Smooth muscle cell (in vitro differentiated cells): ENCODE measurements around the gene NTPCR. TPM values are rescaled to one million over a fixed set of nuclear protein-coding genes. Genes with fewer than 3 reads are reported as not detected.
A peak's percentile ranks its signal among the peaks of the same experiment; 100 is the strongest.

ENCODE experiments used
- DNase-seq: peaks from one replicate; lab custom pipeline; 2025; ENCODE audit not compliant: unreplicated experiment; lab: John Stamatoyannopoulos, UW
- H2AFZ ChIP-seq: fragments of 200-600 bp; sonication (generic); 2 replicates; pipeline ENCODE4 v1.6.0; 2016; ENCODE audit warnings: antibody characterized with exemption, low read depth, mild to moderate bottlenecking
- H3F3A ChIP-seq: fragments of 200-600 bp; sonication (generic); 2 replicates; pipeline ENCODE4 v1.6.0; 2017; ENCODE audit warnings: antibody characterized with exemption, low read depth
- H3K27ac ChIP-seq: fragments of 200-600 bp; sonication (generic); 2 replicates; pipeline ENCODE4 v1.5.1; 2016; ENCODE audit warnings: low read depth, mild to moderate bottlenecking
- H3K27me3 ChIP-seq: fragments of 200-600 bp; sonication (generic); 2 replicates; pipeline ENCODE4 v1.6.1; 2016; ENCODE audit warnings: low read depth, mild to moderate bottlenecking
- H3K36me3 ChIP-seq: fragments of 200-600 bp; sonication (generic); 2 replicates; pipeline ENCODE4 v1.5.1; 2016; ENCODE audit warnings: low read depth
- H3K4me1 ChIP-seq: fragments of 200-600 bp; sonication (generic); 2 replicates; pipeline ENCODE4 v1.5.1; 2016; ENCODE audit warnings: low read depth
- H3K4me2 ChIP-seq: fragments of 200-600 bp; sonication (generic); 2 replicates; pipeline ENCODE4 v1.6.0; 2016; ENCODE audit warnings: mild to moderate bottlenecking
- H3K4me3 ChIP-seq: fragments of 200-600 bp; sonication (generic); 2 replicates; pipeline ENCODE4 v1.5.1; 2016; ENCODE audit warnings: mild to moderate bottlenecking
- H3K79me2 ChIP-seq: fragments of 200-600 bp; sonication (generic); 2 replicates; pipeline ENCODE4 v1.6.0; 2016; ENCODE audit warnings: low read depth, mild to moderate bottlenecking
- H3K9ac ChIP-seq: fragments of 200-600 bp; sonication (generic); 2 replicates; pipeline ENCODE4 v1.6.0; 2016; ENCODE audit warnings: low read depth
- H3K9me3 ChIP-seq: fragments of 200-600 bp; sonication (generic); replicated peaks from 2 replicates; pipeline ENCODE4 v1.5.1; 2016; ENCODE audit warnings: low read depth
- H4K20me1 ChIP-seq: fragments of 200-600 bp; sonication (generic); 2 replicates; pipeline ENCODE4 v1.6.0; 2016; ENCODE audit warnings: low read depth
- WGBS: methylation state at CpG from one replicate; pipeline ENCODE4 v1.1.7; 2016; ENCODE audit warnings: low lambda C conversion rate; 5-methylcytosine and 5-hydroxymethylcytosine counted together
- polyA plus RNA-seq: library from polyadenylated mRNA; unstranded; fragments of >200 nt; fragmentation: Nextera tagmentation; extraction: Ambion mirVana; gene quantifications from 2 replicates; pipeline ENCODE4 v1.2.1, GENCODE V29; 2016
- total RNA-seq: library from RNA; depleted of rRNA; stranded (reverse); fragments of >200 nt; gene quantifications from 2 replicates; pipeline ENCODE4 v1.2.3, GENCODE V29; 2014
- TF ChIP-seq, protein P1 (sequence below): fragments of 200-600 bp; sonication (generic); IDR thresholded peaks from 2 replicates; pipeline ENCODE4 v1.5.1; 2017; ENCODE audit warnings: borderline replicate concordance, mild to moderate bottlenecking, antibody characterized with exemption; ENCODE audit not compliant: insufficient read depth, poor library complexity, severe bottlenecking

NTPCR gene
- total and polyA plus RNA-seq, 2 experiments from 2014 or later = 39.2 to 54.3 TPM

DNA sequence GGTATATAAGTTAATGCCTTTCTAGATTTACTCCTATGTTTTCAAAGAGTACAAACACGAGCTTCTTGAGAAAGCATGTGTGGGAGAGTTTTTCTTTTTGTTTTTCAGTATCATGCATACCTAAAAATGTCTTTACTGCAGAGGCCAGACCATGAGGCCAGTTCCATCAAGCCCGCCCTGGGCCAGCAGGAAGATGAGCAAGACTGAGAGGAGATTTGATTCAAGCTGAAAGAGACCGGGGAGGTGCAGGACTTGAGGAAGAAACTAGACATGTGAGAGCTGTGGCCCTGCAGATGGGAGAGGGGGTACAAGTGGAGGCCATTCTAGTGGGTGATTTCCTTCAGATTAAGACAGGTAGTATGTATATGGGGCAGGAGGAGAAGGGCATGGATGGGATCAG lies 33.4 kb upstream of the NTPCR start:
- DNase-seq = no peak
- 93% methylated on average over 3 of the region's 3 CpGs for whole genome bisulfite sequencing

GRCh38 chr1:232921381-232921780 lies 29.0 kb upstream of the NTPCR start:
- peaks cover 11% of the 10 kb centered on the region for H3F3A ChIP-seq
- TF ChIP-seq, protein P1, sequence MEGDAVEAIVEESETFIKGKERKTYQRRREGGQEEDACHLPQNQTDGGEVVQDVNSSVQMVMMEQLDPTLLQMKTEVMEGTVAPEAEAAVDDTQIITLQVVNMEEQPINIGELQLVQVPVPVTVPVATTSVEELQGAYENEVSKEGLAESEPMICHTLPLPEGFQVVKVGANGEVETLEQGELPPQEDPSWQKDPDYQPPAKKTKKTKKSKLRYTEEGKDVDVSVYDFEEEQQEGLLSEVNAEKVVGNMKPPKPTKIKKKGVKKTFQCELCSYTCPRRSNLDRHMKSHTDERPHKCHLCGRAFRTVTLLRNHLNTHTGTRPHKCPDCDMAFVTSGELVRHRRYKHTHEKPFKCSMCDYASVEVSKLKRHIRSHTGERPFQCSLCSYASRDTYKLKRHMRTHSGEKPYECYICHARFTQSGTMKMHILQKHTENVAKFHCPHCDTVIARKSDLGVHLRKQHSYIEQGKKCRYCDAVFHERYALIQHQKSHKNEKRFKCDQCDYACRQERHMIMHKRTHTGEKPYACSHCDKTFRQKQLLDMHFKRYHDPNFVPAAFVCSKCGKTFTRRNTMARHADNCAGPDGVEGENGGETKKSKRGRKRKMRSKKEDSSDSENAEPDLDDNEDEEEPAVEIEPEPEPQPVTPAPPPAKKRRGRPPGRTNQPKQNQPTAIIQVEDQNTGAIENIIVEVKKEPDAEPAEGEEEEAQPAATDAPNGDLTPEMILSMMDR = no peak
- no peak for DNase-seq
- no peaks in the 10 kb centered on the region for H3K36me3 ChIP-seq
- H3K27ac ChIP-seq = peak overlapping the region; percentile 91
- no peak overlapping the region for H3K4me3 ChIP-seq
- H3K4me2 ChIP-seq = peak overlapping the region; percentile 59
- no peaks in the 10 kb centered on the region for H4K20me1 ChIP-seq
- no peaks in the 10 kb centered on the region for H3K27me3 ChIP-seq
- no peak overlapping the region for H2AFZ ChIP-seq
- no peak overlapping the region for H3K9ac ChIP-seq
- WGBS = 18% methylated on average over 2 of the region's 2 CpGs
- H3K79me2 ChIP-seq = no peaks in the 10 kb centered on the region
- no peaks in the 10 kb centered on the region for H3K9me3 ChIP-seq
- no peaks in the 10 kb centered on the region for H3K4me1 ChIP-seq

More for the DNA sequence above, 33.4 kb upstream of the NTPCR start:
- no peaks in the 10 kb centered on the region for H4K20me1 ChIP-seq
- no peak overlapping the region for H3K4me2 ChIP-seq
- H3K4me1 ChIP-seq = no peaks in the 10 kb centered on the region
- no peak overlapping the region for H3K4me3 ChIP-seq
- H2AFZ ChIP-seq = no peak overlapping the region
- no peaks in the 10 kb centered on the region for H3K27me3 ChIP-seq
- TF ChIP-seq, protein P1 = no peak
- no peaks in the 10 kb centered on the region for H3K9me3 ChIP-seq
- H3K9ac ChIP-seq = no peak overlapping the region
- no peaks in the 10 kb centered on the region for H3K36me3 ChIP-seq
- H3F3A ChIP-seq = no peaks in the 10 kb centered on the region
- no peaks in the 10 kb centered on the region for H3K79me2 ChIP-seq
- no peak overlapping the region for H3K27ac ChIP-seq

GRCh38 chr1:232922485-232922884 lies 27.9 kb upstream of the NTPCR start:
- Histone ChIP-seq H3K4me1 (no peaks in the 10 kb centered on the region), H3F3A (peaks cover 11% of the 10 kb centered on the region), H3K9me3 (no peaks in the 10 kb centered on the region), H3K27me3 (no peaks in the 10 kb centered on the region), H3K79me2 (no peaks in the 10 kb centered on the region), H3K4me3 (no peak overlapping the region), H4K20me1 (no peaks in the 10 kb centered on the region), H2AFZ (no peak overlapping the region), H3K4me2 (peak overlapping the region; percentile 59), H3K27ac (peak overlapping the region; percentile 91), H3K9ac (peak overlapping the region; percentile 56), H3K36me3 (no peaks in the 10 kb centered on the region)
- no peak for DNase-seq
- 2% methylated on average over 2 of the region's 2 CpGs for WGBS
- TF ChIP-seq, protein P1 = no peak

- Histone ChIP-seq H4K20me1 (no peaks in the 10 kb centered on the region), H3K9ac (no peak overlapping the region), H3K9me3 (no peaks in the 10 kb centered on the region), H2AFZ (no peak overlapping the region), H3F3A (peaks cover 11% of the 10 kb centered on the region), H3K4me2 (peak overlapping the region; percentile 58), H3K79me2 (no peaks in the 10 kb centered on the region), H3K27me3 (no peaks in the 10 kb centered on the region), H3K4me3 (no peak overlapping the region), H3K4me1 (no peaks in the 10 kb centered on the region), H3K27ac (peak overlapping the region; percentile 91), H3K36me3 (no peaks in the 10 kb centered on the region)
- TF ChIP-seq, protein P1 = no peak
- 49% methylated on average over 4 of the region's 4 CpGs for WGBS
- DNase-seq = no peak
Measured at GRCh38 chr1:232923739-232924386, 26.5 kb upstream of the NTPCR start.
